ENCODE data around the gene NOS3.

- TF ChIP-seq POLR2A (IDR thresholded peaks at IDR 0.05; ENCODE audit: low read depth, low read length) (no peak), POLR2AphosphoS5 (IDR thresholded peaks at IDR 0.05; ENCODE audit: insufficient read depth, low read depth, low read length) (no peak), CTCF (IDR thresholded peaks at IDR 0.05; ENCODE audit: extremely low read depth in 1 of 2, insufficient read depth in 1 of 2, low read depth in 1 of 2, low read length in 2 of 2) (no peak), MAX (IDR thresholded peaks at IDR 0.05; ENCODE audit: insufficient read depth, insufficient read length) (no peak), MYC (IDR thresholded peaks at IDR 0.05; ENCODE audit: low read depth, low read length) (no peak), FOS (IDR thresholded peaks at IDR 0.05; ENCODE audit: borderline replicate concordance, insufficient read depth, low read length) (no peak), EZH2 (IDR thresholded peaks at IDR 0.05; ENCODE audit: borderline replicate concordance, low read depth, low read length, severe bottlenecking) (peak; percentile 46)
These were observed 27.8 kb downstream of the NOS3 start for GRCh38 chr7:151018421-151019129.
